IPS-20b (cell line): ENCODE data around the gene PLPP3.

Source experiments
- H3K27ac ChIP-seq: one replicate; pipeline ENCODE4 v1.5.1; 2013; ENCODE audit warnings: low read length
- H3K27me3 ChIP-seq: 2 replicates; pipeline ENCODE4 v1.6.1; 2013; ENCODE audit warnings: mild to moderate bottlenecking, low read length, inconsistent platforms; ENCODE audit not compliant: insufficient read depth
- H3K36me3 ChIP-seq: 2 replicates; pipeline ENCODE4 v1.6.1; 2013; ENCODE audit warnings: low read depth, mild to moderate bottlenecking, inconsistent platforms, low read length, moderate library complexity; ENCODE audit not compliant: insufficient read depth
- H3K4me1 ChIP-seq: 2 replicates; pipeline ENCODE4 v1.6.1; 2013; ENCODE audit warnings: mild to moderate bottlenecking, control low read depth, inconsistent platforms, low read length, moderate library complexity; ENCODE audit not compliant: insufficient read depth
- H3K4me3 ChIP-seq: 2 replicates; pipeline ENCODE4 v1.5.1; 2013; ENCODE audit warnings: mild to moderate bottlenecking, low read length, inconsistent platforms
- H3K9ac ChIP-seq: 2 replicates; pipeline ENCODE4 v1.6.1; 2013; ENCODE audit warnings: low read depth, mild to moderate bottlenecking, inconsistent platforms, low read length, moderate library complexity
- H3K9me3 ChIP-seq: 2 replicates; pipeline ENCODE4 v1.6.1; 2013; ENCODE audit warnings: mild to moderate bottlenecking, low read depth, low read length, inconsistent platforms; ENCODE audit not compliant: insufficient read depth

The PLPP3 gene

GRCh38 chr1:56557746-56558145 is 21.6 kb downstream of the PLPP3 start:
- no peak overlapping the region for H3K4me3 ChIP-seq
- H3K36me3 ChIP-seq = no peaks in the 10 kb centered on the region
- H3K9ac ChIP-seq = no peak overlapping the region
- H3K4me1 ChIP-seq = peaks cover 37% of the 10 kb centered on the region
- no peaks in the 10 kb centered on the region for H3K9me3 ChIP-seq
- H3K27ac ChIP-seq = no peak overlapping the region
- no peaks in the 10 kb centered on the region for H3K27me3 ChIP-seq

GRCh38 chr1:56555448-56555847 is 23.9 kb downstream of the PLPP3 start:
- Histone ChIP-seq H3K4me1 (peaks cover 47% of the 10 kb centered on the region), H3K27ac (no peak overlapping the region), H3K36me3 (no peaks in the 10 kb centered on the region), H3K4me3 (no peak overlapping the region), H3K9me3 (no peaks in the 10 kb centered on the region), H3K9ac (no peak overlapping the region), H3K27me3 (no peaks in the 10 kb centered on the region)

- H3K9me3 ChIP-seq = no peaks in the 10 kb centered on the region
- peaks cover 51% of the 10 kb centered on the region for H3K4me1 ChIP-seq
- H3K36me3 ChIP-seq = peaks cover 9% of the 10 kb centered on the region; the same call in 1 of the 2 replicates
Measured at GRCh38 chr1:56553046-56553445, 26.3 kb downstream of the PLPP3 start.

GRCh38 chr1:56552349-56552748 is 27.0 kb downstream of the PLPP3 start:
- H3K4me3 ChIP-seq = no peak overlapping the region
- H3K36me3 ChIP-seq = peaks cover 9% of the 10 kb centered on the region; the same call in 1 of the 2 replicates
- no peaks in the 10 kb centered on the region for H3K9me3 ChIP-seq
- H3K9ac ChIP-seq = peak overlapping the region; percentile 17; the same call in 1 of the 2 replicates
- H3K4me1 ChIP-seq = peaks cover 58% of the 10 kb centered on the region
- H3K27ac ChIP-seq = no peak overlapping the region
- H3K27me3 ChIP-seq = no peaks in the 10 kb centered on the region

More at GRCh38 chr1:56553046-56553445, 26.3 kb downstream of the PLPP3 start:
- Histone ChIP-seq H3K27me3 (no peaks in the 10 kb centered on the region), H3K9ac (peak overlapping the region; percentile 17; the same call in 1 of the 2 replicates), H3K4me3 (no peak overlapping the region), H3K27ac (peak overlapping the region; percentile 19)

GRCh38 chr1:56551691-56552090 is 27.7 kb downstream of the PLPP3 start:
- H3K27ac ChIP-seq = peak overlapping the region; percentile 84
- H3K36me3 ChIP-seq = peaks cover 9% of the 10 kb centered on the region; the same call in 1 of the 2 replicates
- no peak overlapping the region for H3K4me3 ChIP-seq
- peak overlapping the region; percentile 64; the same call in 1 of the 2 replicates for H3K9ac ChIP-seq
- peaks cover 63% of the 10 kb centered on the region for H3K4me1 ChIP-seq
- no peaks in the 10 kb centered on the region for H3K27me3 ChIP-seq
- no peaks in the 10 kb centered on the region for H3K9me3 ChIP-seq

- Histone ChIP-seq H3K4me3 (peak overlapping the region; percentile 41; the same call in 1 of the 2 replicates), H3K36me3 (peaks cover 9% of the 10 kb centered on the region; the same call in 1 of the 2 replicates), H3K27ac (peak overlapping the region; percentile 84), H3K27me3 (no peaks in the 10 kb centered on the region), H3K4me1 (peaks cover 71% of the 10 kb centered on the region), H3K9me3 (no peaks in the 10 kb centered on the region), H3K9ac (peak overlapping the region; percentile 64)
Measured at GRCh38 chr1:56550859-56551188, 28.5 kb downstream of the PLPP3 start.

GRCh38 chr1:56550138-56550858 is 29.1 kb downstream of the PLPP3 start:
- H3K36me3 ChIP-seq = peaks cover 9% of the 10 kb centered on the region; the same call in 1 of the 2 replicates
- peak overlapping the region; percentile 41; the same call in 1 of the 2 replicates for H3K4me3 ChIP-seq
- no peaks in the 10 kb centered on the region for H3K9me3 ChIP-seq
- peak overlapping the region; percentile 84 for H3K27ac ChIP-seq
- H3K9ac ChIP-seq = peak overlapping the region; percentile 64
- peaks cover 73% of the 10 kb centered on the region for H3K4me1 ChIP-seq
- no peaks in the 10 kb centered on the region for H3K27me3 ChIP-seq

GRCh38 chr1:56548571-56548970 is 30.8 kb downstream of the PLPP3 start:
- peaks cover 86% of the 10 kb centered on the region for H3K4me1 ChIP-seq

GRCh38 chr1:56547977-56548376 is 31.4 kb downstream of the PLPP3 start:
- peaks cover 9% of the 10 kb centered on the region; the same call in 1 of the 2 replicates for H3K36me3 ChIP-seq
- no peaks in the 10 kb centered on the region for H3K9me3 ChIP-seq
- peak overlapping the region; percentile 33; the same call in 1 of the 2 replicates for H3K9ac ChIP-seq
- H3K27me3 ChIP-seq = no peaks in the 10 kb centered on the region
- peak overlapping the region; percentile 1 for H3K27ac ChIP-seq
- no peak overlapping the region for H3K4me3 ChIP-seq
- peaks cover 84% of the 10 kb centered on the region for H3K4me1 ChIP-seq

More at GRCh38 chr1:56548571-56548970, 30.8 kb downstream of the PLPP3 start:
- Histone ChIP-seq H3K27ac (no peak overlapping the region), H3K36me3 (peaks cover 9% of the 10 kb centered on the region; the same call in 1 of the 2 replicates), H3K4me3 (no peak overlapping the region), H3K27me3 (no peaks in the 10 kb centered on the region), H3K9me3 (no peaks in the 10 kb centered on the region), H3K9ac (peak overlapping the region; percentile 9; the same call in 1 of the 2 replicates)

GRCh38 chr1:56547473-56547872 is 31.9 kb downstream of the PLPP3 start:
- H3K27me3 ChIP-seq = no peaks in the 10 kb centered on the region
- H3K4me1 ChIP-seq = peaks cover 84% of the 10 kb centered on the region
- no peaks in the 10 kb centered on the region for H3K9me3 ChIP-seq
- peaks cover 11% of the 10 kb centered on the region for H3K36me3 ChIP-seq
- peak overlapping the region; percentile 1 for H3K27ac ChIP-seq
- H3K9ac ChIP-seq = peak overlapping the region; percentile 33; the same call in 1 of the 2 replicates
- H3K4me3 ChIP-seq = no peak overlapping the region

- H3K36me3 ChIP-seq = peaks cover 16% of the 10 kb centered on the region
- H3K9ac ChIP-seq = no peak overlapping the region
- H3K27ac ChIP-seq = peak overlapping the region; percentile 13
- H3K4me1 ChIP-seq = peaks cover 71% of the 10 kb centered on the region
- no peaks in the 10 kb centered on the region for H3K27me3 ChIP-seq
- H3K9me3 ChIP-seq = no peaks in the 10 kb centered on the region
- H3K4me3 ChIP-seq = no peak overlapping the region
Measured at GRCh38 chr1:56545711-56546110, 33.7 kb downstream of the PLPP3 start.
